GM19240 (cell line): ENCODE results near the gene UROC1.
A peak's percentile ranks its signal among the peaks of the same experiment; 100 is the strongest.

Source experiments
- DNase-seq: peaks from one replicate; pipeline ENCODE4 v3.0.0; 2011; ENCODE audit warnings: low spot score; ENCODE audit not compliant: insufficient read length

UROC1 gene

DNA sequence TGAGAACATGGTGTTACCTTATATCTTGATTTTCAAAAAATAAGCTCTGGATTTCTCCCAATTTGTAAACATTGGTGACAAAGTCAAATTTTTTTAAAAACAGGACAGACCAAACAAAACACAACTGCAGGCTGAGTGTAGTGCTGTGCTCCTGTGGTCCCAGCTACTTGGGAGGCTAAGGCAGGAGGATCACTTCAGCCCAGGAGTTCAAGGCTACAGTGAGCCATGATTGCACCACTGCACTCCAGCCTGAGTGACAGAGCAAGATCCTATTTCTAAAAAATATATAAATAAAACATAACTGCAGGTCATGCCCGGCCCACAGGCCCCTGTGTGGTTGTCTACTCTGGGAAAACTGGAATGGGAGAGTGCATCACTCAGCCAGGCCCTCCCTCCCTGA lies 37.9 kb downstream of the UROC1 start:
- DNase-seq: no peak

GRCh38 chr3:126478581-126479310 lies 38.8 kb downstream of the UROC1 start:
- no peak for DNase-seq

DNA sequence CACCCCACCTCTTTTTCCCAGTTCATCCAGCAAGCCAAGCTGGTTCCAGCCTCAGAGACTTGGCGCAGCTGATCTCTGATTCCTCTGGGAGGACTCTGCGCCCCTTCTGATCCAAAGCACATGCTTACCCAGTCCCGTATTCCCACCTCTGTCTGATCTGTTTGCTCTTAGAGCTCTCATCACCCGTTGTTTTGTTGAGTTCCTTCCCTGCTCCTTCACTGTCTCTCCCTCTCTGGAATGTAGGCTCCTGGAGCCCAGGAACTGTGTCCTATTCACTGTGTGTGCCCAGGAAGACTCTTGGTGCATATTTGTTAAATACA lies 40.6 kb downstream of the UROC1 start:
- no peak for DNase-seq

DNA sequence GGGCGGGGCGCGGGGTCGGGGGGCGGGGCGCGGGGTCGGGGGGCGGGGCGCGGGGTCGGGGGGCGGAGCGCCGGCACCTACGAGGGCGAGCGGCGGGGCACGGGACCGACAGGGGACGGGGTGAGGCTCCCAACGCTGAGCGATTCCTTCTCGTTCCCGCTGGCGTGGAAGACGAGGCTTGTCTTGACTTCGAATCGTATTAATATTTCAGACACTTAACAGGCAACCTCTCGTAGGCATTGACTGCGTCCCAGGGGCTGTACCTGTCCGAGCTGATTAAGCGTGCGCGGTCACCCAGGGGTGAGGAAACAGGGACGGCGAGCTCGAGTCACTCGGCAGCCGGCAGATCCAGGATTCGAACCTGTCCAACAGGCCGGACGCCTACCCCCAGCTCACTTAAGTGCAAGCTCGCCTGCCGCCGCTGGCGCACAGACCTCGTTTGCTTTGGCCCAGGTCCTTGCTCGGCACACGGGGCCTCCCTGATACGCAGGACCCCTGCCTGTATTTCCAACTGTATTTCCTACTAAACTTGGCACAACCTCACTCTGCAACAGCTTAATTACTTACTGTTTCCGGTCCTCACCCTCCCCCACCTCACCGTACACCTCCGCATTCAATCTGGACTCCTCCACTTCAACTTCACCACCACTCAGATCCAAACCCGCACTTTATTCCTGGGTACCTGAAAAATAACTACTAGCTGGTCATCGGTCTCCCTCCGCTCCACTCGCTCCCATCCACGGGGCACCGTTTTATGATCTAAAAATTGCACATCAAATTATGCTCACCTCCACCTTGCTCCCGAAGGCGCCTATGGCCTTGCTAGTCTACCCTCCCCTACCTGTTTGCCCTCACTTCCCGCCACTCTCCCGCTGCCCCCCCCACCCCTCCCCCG lies 41.2 kb downstream of the UROC1 start:
- no peak for DNase-seq

- DNase-seq: peak; percentile 100
These were observed 42.0 kb downstream of the UROC1 start, which contains the start of gene ZXDC for GRCh38 chr3:126475413-126476114. Gene ZXDC, minus strand, starts transcription at chr3:126475891. Its CDS starts 26 bp downstream, at chr3:126475865.

DNA sequence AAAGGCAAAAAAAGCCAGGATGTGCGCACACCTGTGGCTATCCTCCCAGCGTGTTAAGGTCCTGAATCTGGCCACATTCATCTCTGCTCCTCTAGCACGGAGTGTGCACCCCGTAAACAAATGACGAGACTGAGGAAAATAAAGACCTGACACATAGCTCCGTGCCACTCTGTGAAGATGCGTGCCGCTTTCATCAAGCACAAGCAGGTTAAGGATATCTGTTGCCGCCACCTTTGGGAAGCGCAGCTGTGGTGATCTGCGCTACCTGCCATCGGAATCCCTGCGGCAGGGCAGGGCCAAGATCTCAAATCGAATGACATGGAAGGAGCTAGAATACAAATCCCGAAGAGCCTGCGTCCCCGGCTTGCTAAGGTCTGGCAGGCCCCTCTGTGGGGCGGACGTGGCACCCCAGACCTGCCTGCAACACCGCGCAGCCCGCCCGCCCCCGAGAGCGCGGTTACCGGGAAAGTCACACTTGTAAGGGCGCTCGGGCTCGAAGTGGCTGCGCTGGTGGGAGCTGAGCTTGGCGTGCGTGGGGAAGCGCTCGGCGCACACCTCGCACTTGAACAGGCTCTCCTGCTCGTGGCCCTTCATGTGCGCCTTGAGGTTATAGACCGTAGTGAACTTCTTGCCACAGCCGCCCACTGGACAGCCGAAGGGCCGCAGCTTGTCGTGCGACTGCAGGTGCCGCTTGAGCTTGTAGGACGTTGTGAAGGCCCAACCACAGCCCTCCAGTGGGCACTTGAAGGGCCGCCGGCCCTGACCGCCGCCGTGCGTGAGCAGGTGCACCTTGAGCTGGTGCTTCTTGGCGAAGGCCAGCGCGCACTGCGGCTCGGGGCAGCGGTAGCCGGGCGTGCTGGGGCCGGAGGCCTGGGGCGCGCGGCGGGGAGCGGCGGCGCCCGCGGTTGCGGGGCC lies 42.8 kb downstream of the UROC1 start:
- peak; percentile 47 for DNase-seq

- no peak for DNase-seq
These were observed 44.0 kb downstream of the UROC1 start for GRCh38 chr3:126473292-126474168.

DNA sequence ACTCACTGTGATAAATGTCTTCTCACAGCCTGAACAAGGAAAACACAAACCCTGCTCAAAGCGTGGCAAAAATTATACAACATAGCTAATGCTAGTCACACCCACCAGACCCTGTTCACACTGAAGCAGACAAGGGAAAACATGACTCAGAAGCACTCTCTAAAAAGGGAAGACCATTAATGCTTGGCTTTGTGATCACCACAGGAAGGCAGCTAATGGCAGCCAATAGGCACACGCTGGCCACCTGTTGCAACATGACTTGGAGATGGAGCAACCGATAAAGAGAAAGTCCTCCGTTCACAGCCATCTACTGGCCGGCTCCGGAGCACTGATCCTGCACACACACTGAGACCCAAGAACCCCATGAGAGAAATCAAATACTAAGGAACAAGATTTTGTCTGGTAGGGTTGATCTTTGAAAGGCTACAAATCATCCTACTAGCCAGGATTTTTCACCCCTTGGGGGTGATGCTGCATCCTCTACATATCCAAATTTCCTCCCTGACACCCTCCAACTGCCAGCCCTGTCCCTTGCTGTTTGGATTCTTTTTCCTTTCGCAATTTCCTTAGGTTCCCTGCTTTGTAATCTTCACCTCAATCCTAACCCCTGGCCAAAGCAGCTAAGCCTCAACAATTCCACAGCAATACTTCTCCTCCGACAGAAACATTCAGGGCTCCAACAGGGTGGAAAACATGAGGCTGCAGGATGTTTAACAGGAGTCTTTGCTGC lies 45.1 kb downstream of the UROC1 start:
- DNase-seq: no peak

GRCh38 chr3:126469479-126469878 lies 48.1 kb downstream of the UROC1 start:
- no peak for DNase-seq

DNA sequence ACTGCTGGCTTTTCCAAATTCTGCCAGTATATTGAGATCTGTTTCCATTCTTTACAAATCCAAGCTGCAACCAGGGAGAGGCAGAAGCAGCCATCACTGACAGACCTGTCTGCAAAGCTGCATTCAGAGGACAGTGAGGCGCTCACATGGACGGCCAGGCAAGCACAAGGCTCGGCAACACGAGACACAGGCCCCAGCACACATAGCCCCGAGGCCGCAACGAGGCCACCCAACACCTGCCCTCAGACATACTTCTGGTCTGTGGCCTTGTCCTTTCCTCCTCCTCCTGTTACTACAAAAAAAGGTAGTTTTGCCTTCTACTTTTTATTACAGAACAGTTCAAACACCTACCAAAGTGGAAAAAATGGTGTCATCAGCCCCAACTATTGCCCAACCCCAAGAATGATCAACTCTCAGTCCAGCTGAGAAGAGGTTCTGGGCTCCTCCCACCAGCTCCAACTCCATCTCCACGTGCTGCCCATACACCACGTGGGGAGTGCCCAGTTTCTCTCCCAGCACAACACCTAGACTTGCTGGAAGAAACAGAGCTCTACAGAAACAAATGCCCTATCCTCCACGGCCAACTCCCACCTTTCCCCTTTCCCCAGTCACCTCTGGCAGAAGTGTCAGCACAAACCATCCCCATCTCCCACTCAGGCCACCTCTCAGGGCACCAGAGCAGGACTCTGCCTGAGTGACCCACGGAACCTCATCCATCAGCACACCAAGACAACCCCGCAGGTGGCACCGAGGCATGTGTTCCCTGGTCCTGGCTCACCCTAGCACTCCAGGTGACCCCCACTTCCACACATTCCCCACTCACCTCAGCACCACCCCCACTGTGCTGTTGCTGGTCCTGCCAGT lies 49.3 kb downstream of the UROC1 start:
- DNase-seq: no peak

GRCh38 chr3:126467611-126467955 lies 50.0 kb downstream of the UROC1 start:
- no peak for DNase-seq

DNA sequence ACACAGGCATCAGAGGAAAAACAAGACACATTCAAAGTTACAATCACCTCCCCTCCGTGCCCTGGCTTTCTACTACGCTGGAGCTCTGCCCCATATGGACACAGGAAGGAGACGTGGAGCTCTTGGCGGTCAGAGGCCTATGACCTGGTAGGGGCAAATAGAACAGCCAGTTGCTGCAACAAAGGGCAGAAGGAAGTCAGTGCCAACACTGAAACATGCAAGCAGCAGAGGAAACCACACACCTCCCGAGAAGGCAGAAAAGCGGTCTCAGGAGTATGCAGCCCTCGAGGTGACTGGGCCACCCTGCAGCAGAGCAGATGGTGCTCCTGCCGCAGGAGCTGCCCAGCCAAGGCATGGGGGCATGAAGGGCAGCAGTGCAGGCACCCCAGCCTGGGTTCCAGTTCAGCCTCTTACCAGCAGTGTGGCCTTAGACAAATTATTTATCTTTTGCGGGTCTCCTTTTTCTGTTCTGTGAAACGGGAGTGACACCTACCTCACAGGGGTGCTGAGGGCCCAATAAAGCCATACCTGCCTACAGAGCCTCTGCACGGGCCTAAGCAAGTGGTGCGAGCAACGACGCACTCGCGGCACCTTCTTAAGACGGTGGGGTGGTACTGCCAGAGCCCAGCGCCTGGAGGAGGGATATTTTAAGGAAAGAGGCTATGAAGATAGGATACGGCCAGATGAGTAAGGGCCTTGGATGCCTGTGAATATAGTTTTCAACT lies 50.5 kb downstream of the UROC1 start:
- DNase-seq: no peak

- no peak for DNase-seq
These were observed 51.5 kb downstream of the UROC1 start for GRCh38 chr3:126465928-126466544.

DNA sequence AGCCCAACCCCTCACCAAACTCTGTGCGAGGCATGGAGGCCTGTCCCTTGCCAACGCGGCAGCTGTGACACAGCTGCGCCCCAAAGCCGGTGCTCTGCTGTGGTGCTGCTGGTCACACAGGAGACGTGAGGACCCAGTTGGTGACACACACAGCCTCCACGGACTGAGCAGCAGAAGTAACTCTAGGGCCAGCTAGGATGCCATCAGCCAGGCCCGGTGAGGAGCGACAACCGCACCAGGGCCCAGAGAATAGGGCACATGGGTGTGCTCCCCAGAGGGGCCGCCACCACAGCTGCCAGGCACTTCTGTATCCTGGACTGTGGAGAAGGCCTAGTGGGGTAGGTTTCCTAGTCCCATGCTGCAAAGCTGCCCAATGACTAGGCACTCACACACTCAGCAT lies 52.6 kb downstream of the UROC1 start:
- no peak for DNase-seq

DNA sequence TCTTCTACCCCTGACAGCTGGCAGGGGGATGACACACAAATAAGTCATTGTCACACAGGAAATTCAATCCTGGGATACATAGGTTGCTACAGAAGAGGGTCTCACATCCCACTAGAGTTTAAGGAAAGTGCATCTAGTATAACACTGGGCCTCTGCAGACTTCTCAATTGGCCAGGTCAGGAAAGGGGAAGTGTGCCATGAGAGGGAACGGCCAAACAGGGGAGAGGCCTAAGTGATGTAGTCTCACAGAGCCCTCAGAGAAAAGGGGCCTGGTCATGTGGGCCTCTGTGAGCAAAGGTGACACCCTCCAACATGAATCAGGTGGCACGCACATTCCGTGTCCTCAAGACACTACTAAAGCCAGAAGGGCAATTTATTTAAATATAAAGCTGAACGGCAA lies 53.1 kb downstream of the UROC1 start:
- DNase-seq: no peak

GRCh38 chr3:126464093-126464492 lies 53.5 kb downstream of the UROC1 start:
- DNase-seq: no peak

GRCh38 chr3:126463521-126463920 lies 54.1 kb downstream of the UROC1 start:
- no peak for DNase-seq
